Breast epithelium (tissue), 4 donors: ENCODE data around the gene AP4S1. TPM values are rescaled to one million over a fixed set of nuclear protein-coding genes. Genes with fewer than 3 reads are reported as not detected.

Source experiments
- DNase-seq, 2 donors: peaks; one replicate each; pipeline ENCODE4 v3.0.0-alpha.2; 2019; ENCODE audit warnings: low spot score in 2 of 2
- H3K27ac ChIP-seq, 2 donors: fragments of 200-600 bp; sonication (generic) in 1 of 2; one replicate each; pipeline ENCODE4 v1.5.1; 2016 to 2019; ENCODE audit warnings: mild to moderate bottlenecking in 1 of 2
- H3K27me3 ChIP-seq, 2 donors: fragments of 200-600 bp; sonication (generic) in 1 of 2; one replicate each; pipeline versions ENCODE4 v1.5.1 to v1.6.0; 2017 to 2019; ENCODE audit warnings: control low read depth in 1 of 2, mild to moderate bottlenecking in 1 of 2
- H3K36me3 ChIP-seq: fragments of 200-600 bp; one replicate; pipeline ENCODE4 v1.5.1; 2019
- H3K4me1 ChIP-seq, 2 donors: fragments of 200-600 bp; sonication (generic); one replicate each; pipeline ENCODE4 v1.5.1; 2016 to 2019; ENCODE audit warnings: control low read depth in 1 of 2
- H3K4me3 ChIP-seq, 3 donors: fragments of 200-600 bp; sonication (generic); 1 replicate in 2 of 3; 2 replicates in 1 of 3; pipeline ENCODE4 v1.5.1; 2016 to 2019; ENCODE audit warnings: mild to moderate bottlenecking in 3 of 3, moderate library complexity in 2 of 3
- H3K9me3 ChIP-seq, 2 donors: fragments of 200-600 bp; sonication (generic) in 1 of 2; one replicate each; pipeline ENCODE4 v1.5.1; 2016 to 2019; ENCODE audit warnings: control low read depth in 1 of 2
- CTCF ChIP-seq, 3 donors: fragments of 450-650 bp; IDR thresholded peaks; one replicate each; pipeline ENCODE4 v1.5.1; 2016 to 2017; ENCODE audit warnings: antibody characterized with exemption in 3 of 3, mild to moderate bottlenecking in 3 of 3, moderate library complexity in 3 of 3
- POLR2A ChIP-seq: fragments of 450-650 bp; IDR thresholded peaks from one replicate; pipeline ENCODE4 v1.6.1; 2016; ENCODE audit warnings: antibody characterized with exemption, mild to moderate bottlenecking, moderate library complexity
- POLR2AphosphoS5 ChIP-seq, 3 donors: sonication (generic); formaldehyde crosslinking; IDR thresholded peaks; one replicate each; pipeline ENCODE4 v1.6.1; 2017; ENCODE audit warnings: antibody characterized with exemption in 3 of 3
- intact Hi-C: fragments of 100-400 bp; cut with DNase I; formaldehyde crosslinking; loops from one replicate; pipeline ENCODE4 v1.15.1; 2023; ENCODE audit warnings: low total_unique reads
- total RNA-seq, 3 donors: library from RNA; depleted of rRNA; stranded (reverse); fragments of >200 nt; gene quantifications; one replicate each; pipeline ENCODE4 v1.1.0, GENCODE V29; 2016

The AP4S1 gene
- total RNA-seq, 3 donors from 2014 or later: 4.5 to 11.1 (median 5.2) TPM

- Histone ChIP-seq H3K4me1 (peaks cover 0 to 3% of the 10 kb centered on the region in 2 donors), H3K4me3 (no peak overlapping the region), H3K36me3 (no peaks in the 10 kb centered on the region), H3K27ac (no peak overlapping the region), H3K9me3 (peaks cover 0 to 4% of the 10 kb centered on the region in 2 donors), H3K27me3 (no peaks in the 10 kb centered on the region)
- DNase-seq: no peak
- TF ChIP-seq POLR2AphosphoS5 (IDR thresholded peaks at IDR 0.05) (no peak), POLR2A (no peak), CTCF (IDR thresholded peaks at IDR 0.05) (no peak)
- intact Hi-C loops: no loop called here
Measured at GRCh38 chr14:30993071-30993470, 32.4 kb upstream of the AP4S1 start.

- H3K27me3 ChIP-seq: no peaks in the 10 kb centered on the region
- TF ChIP-seq CTCF (IDR thresholded peaks at IDR 0.05) (no peak), POLR2A (no peak), POLR2AphosphoS5 (IDR thresholded peaks at IDR 0.05) (no peak)
- H3K27ac ChIP-seq: peak overlapping the region in 1 of 2 donors; percentile 9
- DNase-seq: no peak
- no peaks in the 10 kb centered on the region for H3K36me3 ChIP-seq
- H3K9me3 ChIP-seq: peaks cover 0 to 10% of the 10 kb centered on the region in 2 donors
- intact Hi-C loops: no loop called here
- peaks cover 0 to 3% of the 10 kb centered on the region in 2 donors for H3K4me1 ChIP-seq
- no peak overlapping the region for H3K4me3 ChIP-seq
Measured at GRCh38 chr14:30994681-30995620, 30.5 kb upstream of the AP4S1 start.

- Histone ChIP-seq H3K27me3 (no peaks in the 10 kb centered on the region), H3K4me1 (peaks cover 0 to 3% of the 10 kb centered on the region in 2 donors), H3K9me3 (peaks cover 0 to 10% of the 10 kb centered on the region in 2 donors), H3K36me3 (no peaks in the 10 kb centered on the region), H3K4me3 (no peak overlapping the region), H3K27ac (no peak overlapping the region)
- TF ChIP-seq CTCF (IDR thresholded peaks at IDR 0.05): no peak
- TF ChIP-seq POLR2A: no peak
- TF ChIP-seq POLR2AphosphoS5 (IDR thresholded peaks at IDR 0.05): no peak
- intact Hi-C loops: no loop called here
- no peak for DNase-seq
Measured at GRCh38 chr14:30995689-30996088, 29.8 kb upstream of the AP4S1 start.

- Histone ChIP-seq H3K27ac (no peak overlapping the region), H3K4me3 (no peak overlapping the region), H3K9me3 (peaks cover 0 to 10% of the 10 kb centered on the region in 2 donors), H3K36me3 (no peaks in the 10 kb centered on the region), H3K27me3 (no peaks in the 10 kb centered on the region), H3K4me1 (peaks cover 0 to 3% of the 10 kb centered on the region in 2 donors)
- TF ChIP-seq CTCF (IDR thresholded peaks at IDR 0.05) (no peak), POLR2AphosphoS5 (IDR thresholded peaks at IDR 0.05) (no peak), POLR2A (no peak)
- DNase-seq: no peak
- intact Hi-C loops: no loop called here
Measured at GRCh38 chr14:30996892-30997659, 28.4 kb upstream of the AP4S1 start.
